Smooth muscle cell (in vitro differentiated cells): ENCODE data around the gene CD59. TPM values are rescaled to one million over a fixed set of nuclear protein-coding genes. Genes with fewer than 3 reads are reported as not detected.

Experiments used
- DNase-seq: peaks from one replicate; lab custom pipeline; 2025; ENCODE audit not compliant: unreplicated experiment; lab: John Stamatoyannopoulos, UW
- H2AFZ ChIP-seq: fragments of 200-600 bp; sonication (generic); 2 replicates; pipeline ENCODE4 v1.6.0; 2016; ENCODE audit warnings: antibody characterized with exemption, low read depth, mild to moderate bottlenecking
- H3F3A ChIP-seq: fragments of 200-600 bp; sonication (generic); 2 replicates; pipeline ENCODE4 v1.6.0; 2017; ENCODE audit warnings: antibody characterized with exemption, low read depth
- H3K27ac ChIP-seq: fragments of 200-600 bp; sonication (generic); 2 replicates; pipeline ENCODE4 v1.5.1; 2016; ENCODE audit warnings: low read depth, mild to moderate bottlenecking
- H3K27me3 ChIP-seq: fragments of 200-600 bp; sonication (generic); 2 replicates; pipeline ENCODE4 v1.6.1; 2016; ENCODE audit warnings: low read depth, mild to moderate bottlenecking
- H3K36me3 ChIP-seq: fragments of 200-600 bp; sonication (generic); 2 replicates; pipeline ENCODE4 v1.5.1; 2016; ENCODE audit warnings: low read depth
- H3K4me1 ChIP-seq: fragments of 200-600 bp; sonication (generic); 2 replicates; pipeline ENCODE4 v1.5.1; 2016; ENCODE audit warnings: low read depth
- H3K4me2 ChIP-seq: fragments of 200-600 bp; sonication (generic); 2 replicates; pipeline ENCODE4 v1.6.0; 2016; ENCODE audit warnings: mild to moderate bottlenecking
- H3K4me3 ChIP-seq: fragments of 200-600 bp; sonication (generic); 2 replicates; pipeline ENCODE4 v1.5.1; 2016; ENCODE audit warnings: mild to moderate bottlenecking
- H3K79me2 ChIP-seq: fragments of 200-600 bp; sonication (generic); 2 replicates; pipeline ENCODE4 v1.6.0; 2016; ENCODE audit warnings: low read depth, mild to moderate bottlenecking
- H3K9ac ChIP-seq: fragments of 200-600 bp; sonication (generic); 2 replicates; pipeline ENCODE4 v1.6.0; 2016; ENCODE audit warnings: low read depth
- H3K9me3 ChIP-seq: fragments of 200-600 bp; sonication (generic); replicated peaks from 2 replicates; pipeline ENCODE4 v1.5.1; 2016; ENCODE audit warnings: low read depth
- H4K20me1 ChIP-seq: fragments of 200-600 bp; sonication (generic); 2 replicates; pipeline ENCODE4 v1.6.0; 2016; ENCODE audit warnings: low read depth
- WGBS: methylation state at CpG from one replicate; pipeline ENCODE4 v1.1.7; 2016; ENCODE audit warnings: low lambda C conversion rate; 5-methylcytosine and 5-hydroxymethylcytosine counted together
- polyA plus RNA-seq: library from polyadenylated mRNA; unstranded; fragments of >200 nt; fragmentation: Nextera tagmentation; extraction: Ambion mirVana; gene quantifications from 2 replicates; pipeline ENCODE4 v1.2.1, GENCODE V29; 2016
- total RNA-seq: library from RNA; depleted of rRNA; stranded (reverse); fragments of >200 nt; gene quantifications from 2 replicates; pipeline ENCODE4 v1.2.3, GENCODE V29; 2014
- TF ChIP-seq, protein P1 (sequence below): fragments of 200-600 bp; sonication (generic); IDR thresholded peaks from 2 replicates; pipeline ENCODE4 v1.5.1; 2017; ENCODE audit warnings: borderline replicate concordance, mild to moderate bottlenecking, antibody characterized with exemption; ENCODE audit not compliant: insufficient read depth, poor library complexity, severe bottlenecking

CD59 gene
- total and polyA plus RNA-seq, 2 experiments from 2014 or later = 291 to 563 TPM

DNA sequence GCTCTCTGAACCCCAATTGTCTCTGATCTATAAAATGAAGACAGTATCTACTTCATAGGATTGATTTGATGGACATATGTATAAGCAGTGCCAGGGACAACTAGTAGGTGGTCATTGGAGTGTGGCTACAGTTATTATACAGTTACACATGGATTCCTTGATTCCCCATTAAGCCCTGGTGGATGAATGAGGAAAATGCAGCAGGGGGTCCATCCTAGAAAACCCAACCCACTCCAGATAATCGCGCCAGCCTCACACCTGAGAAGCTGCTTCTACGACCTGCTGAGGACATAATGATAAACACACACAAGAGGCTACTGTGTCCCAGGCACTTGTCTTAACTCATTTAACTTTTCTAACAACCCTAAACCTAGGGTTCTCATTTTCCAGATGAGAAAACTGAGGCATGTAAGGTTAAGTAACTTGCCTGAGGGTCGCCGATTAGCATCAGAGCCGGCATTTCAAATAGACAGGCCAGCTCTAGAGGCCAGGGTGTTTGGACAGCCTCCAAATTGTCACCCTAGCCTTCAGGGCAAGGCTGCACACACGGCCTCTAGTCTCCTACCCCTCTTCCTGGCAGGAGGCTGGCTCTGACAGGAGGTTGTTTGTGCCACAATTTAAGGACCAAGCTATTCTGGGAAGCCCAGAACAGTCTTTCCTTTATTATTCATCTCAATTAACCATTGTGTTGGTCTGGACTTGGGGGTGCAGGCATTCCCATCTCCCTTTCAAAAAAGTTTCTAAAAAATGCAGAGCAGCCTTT, 31.8 kb downstream of the CD59 start:
- Histone ChIP-seq H3K79me2 (no peaks in the 10 kb centered on the region), H3K4me1 (peaks cover 19% of the 10 kb centered on the region), H3F3A (peaks cover 7% of the 10 kb centered on the region), H2AFZ (no peak overlapping the region), H3K27me3 (no peaks in the 10 kb centered on the region), H3K4me2 (no peak overlapping the region), H3K27ac (no peak overlapping the region), H3K9me3 (no peaks in the 10 kb centered on the region), H3K36me3 (peaks cover 16% of the 10 kb centered on the region), H4K20me1 (peaks cover 10% of the 10 kb centered on the region), H3K4me3 (no peak overlapping the region), H3K9ac (no peak overlapping the region)
- WGBS = 89% methylated on average over 7 of the region's 7 CpGs
- TF ChIP-seq, protein P1, sequence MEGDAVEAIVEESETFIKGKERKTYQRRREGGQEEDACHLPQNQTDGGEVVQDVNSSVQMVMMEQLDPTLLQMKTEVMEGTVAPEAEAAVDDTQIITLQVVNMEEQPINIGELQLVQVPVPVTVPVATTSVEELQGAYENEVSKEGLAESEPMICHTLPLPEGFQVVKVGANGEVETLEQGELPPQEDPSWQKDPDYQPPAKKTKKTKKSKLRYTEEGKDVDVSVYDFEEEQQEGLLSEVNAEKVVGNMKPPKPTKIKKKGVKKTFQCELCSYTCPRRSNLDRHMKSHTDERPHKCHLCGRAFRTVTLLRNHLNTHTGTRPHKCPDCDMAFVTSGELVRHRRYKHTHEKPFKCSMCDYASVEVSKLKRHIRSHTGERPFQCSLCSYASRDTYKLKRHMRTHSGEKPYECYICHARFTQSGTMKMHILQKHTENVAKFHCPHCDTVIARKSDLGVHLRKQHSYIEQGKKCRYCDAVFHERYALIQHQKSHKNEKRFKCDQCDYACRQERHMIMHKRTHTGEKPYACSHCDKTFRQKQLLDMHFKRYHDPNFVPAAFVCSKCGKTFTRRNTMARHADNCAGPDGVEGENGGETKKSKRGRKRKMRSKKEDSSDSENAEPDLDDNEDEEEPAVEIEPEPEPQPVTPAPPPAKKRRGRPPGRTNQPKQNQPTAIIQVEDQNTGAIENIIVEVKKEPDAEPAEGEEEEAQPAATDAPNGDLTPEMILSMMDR = no peak
- DNase-seq = no peak

GRCh38 chr11:33703788-33704187, 32.4 kb downstream of the CD59 start:
- no peak overlapping the region for H3K9ac ChIP-seq
- H3K36me3 ChIP-seq = peaks cover 10% of the 10 kb centered on the region
- no peaks in the 10 kb centered on the region for H3K27me3 ChIP-seq
- H3K4me3 ChIP-seq = no peak overlapping the region
- no peak overlapping the region for H3K27ac ChIP-seq
- peaks cover 4% of the 10 kb centered on the region for H4K20me1 ChIP-seq
- no peak overlapping the region for H3K4me2 ChIP-seq
- 85% methylated on average over 4 of the region's 4 CpGs for WGBS
- no peaks in the 10 kb centered on the region for H3K79me2 ChIP-seq
- H3K9me3 ChIP-seq = no peaks in the 10 kb centered on the region
- H3F3A ChIP-seq = peaks cover 9% of the 10 kb centered on the region
- H3K4me1 ChIP-seq = peaks cover 20% of the 10 kb centered on the region
- H2AFZ ChIP-seq = no peak overlapping the region
- DNase-seq = no peak
- TF ChIP-seq, protein P1 = no peak

DNA sequence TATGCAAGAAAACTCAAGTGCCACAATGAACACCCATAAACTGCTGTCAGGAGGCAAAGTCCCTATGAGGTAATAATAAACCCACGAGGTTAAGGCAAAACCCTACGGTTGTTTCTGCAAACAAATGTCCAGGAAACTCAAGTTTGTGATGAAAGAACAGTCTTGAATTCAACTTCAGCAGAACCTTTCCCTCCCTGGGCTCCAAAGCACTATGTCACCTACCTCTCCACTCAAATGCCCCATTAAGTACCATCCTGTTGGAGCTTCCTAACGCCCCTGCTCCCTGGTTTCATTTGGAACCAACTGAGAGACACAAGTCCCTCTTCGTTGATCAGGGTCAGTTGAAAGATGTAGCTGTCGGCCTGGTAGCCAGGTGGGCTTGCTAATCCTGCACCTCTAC, 33.0 kb downstream of the CD59 start:
- no peak overlapping the region for H3K9ac ChIP-seq
- peaks cover 20% of the 10 kb centered on the region for H3K4me1 ChIP-seq
- no peak overlapping the region for H3K4me2 ChIP-seq

More for the DNA sequence above, 33.0 kb downstream of the CD59 start:
- Histone ChIP-seq H3K9me3 (no peaks in the 10 kb centered on the region), H3K36me3 (peaks cover 6% of the 10 kb centered on the region), H3F3A (peaks cover 9% of the 10 kb centered on the region), H3K27ac (peak overlapping the region; percentile 85), H3K79me2 (no peaks in the 10 kb centered on the region), H3K4me3 (no peak overlapping the region), H2AFZ (no peak overlapping the region), H3K27me3 (no peaks in the 10 kb centered on the region), H4K20me1 (no peaks in the 10 kb centered on the region)
- 89% methylated on average over 5 of the region's 5 CpGs for WGBS
- DNase-seq = no peak
- TF ChIP-seq, protein P1 = no peak
